Tibial artery (tissue), 4 donors: ENCODE data around the gene DIS3L2.
"Not testable (repeated sequence)": the region's sequence is repeated elsewhere in the genome, so short reads cannot be mapped to it uniquely, and the experiment has no call there.

Source experiments
- DNase-seq, 2 donors: peaks; one replicate each; pipeline ENCODE4 v3.0.0-alpha.2; 2019
- H3K27ac ChIP-seq, 2 donors: fragments of 200-600 bp; sonication (generic) in 1 of 2; 1 replicate in 1 of 2; 2 replicates in 1 of 2; pipeline ENCODE4 v1.5.1; 2018 to 2019; ENCODE audit warnings: mild to moderate bottlenecking in 1 of 2
- H3K27me3 ChIP-seq, 2 donors: fragments of 200-600 bp; sonication (generic) in 1 of 2; one replicate each; pipeline versions ENCODE4 v1.5.1 to v1.6.0; 2016 to 2019
- H3K36me3 ChIP-seq, 3 donors: fragments of 200-600 bp; sonication (generic) in 2 of 3; one replicate each; pipeline ENCODE4 v1.5.1; 2016 to 2019; ENCODE audit warnings: mild to moderate bottlenecking in 2 of 3
- H3K4me1 ChIP-seq, 4 donors: fragments of 200-600 bp; sonication (generic) in 2 of 4; 1 replicate in 3 of 4; 2 replicates in 1 of 4; pipeline ENCODE4 v1.5.1; 2016 to 2019
- H3K4me3 ChIP-seq, 2 donors: fragments of 200-600 bp; sonication (generic) in 1 of 2; 1 replicate in 1 of 2; 2 replicates in 1 of 2; pipeline ENCODE4 v1.5.1; 2018 to 2019; ENCODE audit warnings: mild to moderate bottlenecking in 2 of 2
- H3K9me3 ChIP-seq, 3 donors: fragments of 200-600 bp; sonication (generic) in 1 of 3; one replicate each; pipeline ENCODE4 v1.5.1; 2016 to 2019
- intact Hi-C: fragments of 100-400 bp; cut with DNase I; formaldehyde crosslinking; loops from one replicate; pipeline ENCODE4 v1.15.0; 2023; ENCODE audit warnings: low total_unique reads
- TF ChIP-seq, protein P1 (sequence below), 2 experiments: fragments of 200-600 bp in 1 of 2; fragments of 450-650 bp in 1 of 2; IDR thresholded peaks; one replicate each; pipeline ENCODE4 v1.5.1; 2017 to 2019; ENCODE audit warnings: antibody characterized with exemption in 2 of 2, mild to moderate bottlenecking in 1 of 2, moderate library complexity in 1 of 2

Gene DIS3L2

DNA sequence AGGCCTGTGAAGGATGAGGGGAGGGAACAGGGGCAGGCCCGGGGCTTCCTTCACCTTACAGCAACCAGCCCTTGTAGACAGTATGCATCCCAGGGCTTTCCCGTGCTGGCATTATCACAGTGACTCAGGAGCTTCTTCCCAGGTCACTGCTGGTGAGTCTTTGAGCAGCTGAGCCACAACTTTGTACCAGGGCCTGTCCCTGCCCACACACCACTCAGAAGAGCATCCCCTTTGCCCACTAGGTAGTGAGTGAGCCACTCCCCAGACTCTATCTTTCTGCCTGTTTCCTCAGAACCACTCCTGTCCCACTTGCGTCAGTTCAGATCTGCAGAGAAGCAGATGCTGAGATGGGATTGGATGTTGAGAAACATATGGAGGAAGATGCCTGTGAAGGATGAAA, 347.5 kb downstream of the DIS3L2 start:
- Histone ChIP-seq H3K27me3 (no peaks in the 10 kb centered on the region), H3K4me1 (no peaks in the 10 kb centered on the region), H3K36me3 (peaks cover 7 to 21% (median 19%) of the 10 kb centered on the region in 3 donors), H3K9me3 (peaks cover 0 to 13% (median 0%) of the 10 kb centered on the region in 3 donors), H3K4me3 (no peak overlapping the region), H3K27ac (no peak overlapping the region)
- DNase-seq: no peak
- intact Hi-C loops: no loop called here
- TF ChIP-seq, protein P1, sequence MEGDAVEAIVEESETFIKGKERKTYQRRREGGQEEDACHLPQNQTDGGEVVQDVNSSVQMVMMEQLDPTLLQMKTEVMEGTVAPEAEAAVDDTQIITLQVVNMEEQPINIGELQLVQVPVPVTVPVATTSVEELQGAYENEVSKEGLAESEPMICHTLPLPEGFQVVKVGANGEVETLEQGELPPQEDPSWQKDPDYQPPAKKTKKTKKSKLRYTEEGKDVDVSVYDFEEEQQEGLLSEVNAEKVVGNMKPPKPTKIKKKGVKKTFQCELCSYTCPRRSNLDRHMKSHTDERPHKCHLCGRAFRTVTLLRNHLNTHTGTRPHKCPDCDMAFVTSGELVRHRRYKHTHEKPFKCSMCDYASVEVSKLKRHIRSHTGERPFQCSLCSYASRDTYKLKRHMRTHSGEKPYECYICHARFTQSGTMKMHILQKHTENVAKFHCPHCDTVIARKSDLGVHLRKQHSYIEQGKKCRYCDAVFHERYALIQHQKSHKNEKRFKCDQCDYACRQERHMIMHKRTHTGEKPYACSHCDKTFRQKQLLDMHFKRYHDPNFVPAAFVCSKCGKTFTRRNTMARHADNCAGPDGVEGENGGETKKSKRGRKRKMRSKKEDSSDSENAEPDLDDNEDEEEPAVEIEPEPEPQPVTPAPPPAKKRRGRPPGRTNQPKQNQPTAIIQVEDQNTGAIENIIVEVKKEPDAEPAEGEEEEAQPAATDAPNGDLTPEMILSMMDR (IDR thresholded peaks at IDR 0.05): no peak

GRCh38 chr2:232309592-232309991, 348.1 kb downstream of the DIS3L2 start:
- intact Hi-C loops: no loop called here
- TF ChIP-seq, protein P1 (IDR thresholded peaks at IDR 0.05): no peak
- Histone ChIP-seq H3K36me3 (peaks cover 7 to 15% (median 13%) of the 10 kb centered on the region in 3 donors), H3K4me1 (no peaks in the 10 kb centered on the region), H3K27me3 (no peaks in the 10 kb centered on the region), H3K9me3 (peaks cover 0 to 13% (median 0%) of the 10 kb centered on the region in 3 donors), H3K4me3 (no peak overlapping the region), H3K27ac (no peak overlapping the region)
- DNase-seq: no peak

DNA sequence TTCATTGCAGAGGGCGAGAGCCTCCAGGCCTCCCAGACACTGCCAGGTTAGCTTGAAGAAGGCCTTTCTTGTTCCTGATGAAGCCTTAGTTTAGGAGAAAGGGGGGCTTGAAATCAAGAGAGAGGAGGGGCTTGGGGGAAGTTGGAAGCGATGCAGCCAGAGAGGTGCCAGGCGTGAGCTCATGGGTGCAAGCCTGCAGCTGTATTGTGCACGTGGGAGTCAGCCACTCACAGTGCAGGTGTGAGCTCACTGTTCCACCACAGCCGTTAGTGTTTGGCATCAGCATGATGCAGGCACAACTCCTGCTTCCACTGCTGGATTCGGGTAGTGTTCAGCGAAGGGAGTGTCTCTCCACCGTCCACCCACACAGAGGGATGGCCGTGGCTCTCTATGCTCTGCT, 348.6 kb downstream of the DIS3L2 start:
- peaks cover 0 to 2% (median 0%) of the 10 kb centered on the region in 4 donors for H3K4me1 ChIP-seq
- no peak overlapping the region for H3K27ac ChIP-seq
- no peak for DNase-seq

GRCh38 chr2:232310696-232311095, 349.2 kb downstream of the DIS3L2 start:
- intact Hi-C loops: no loop called here
- no peak overlapping the region for H3K4me3 ChIP-seq
- H3K36me3 ChIP-seq: peaks cover 7 to 12% (median 12%) of the 10 kb centered on the region in 3 donors
- H3K9me3 ChIP-seq: peaks cover 0 to 13% (median 0%) of the 10 kb centered on the region in 3 donors
- TF ChIP-seq, protein P1 (IDR thresholded peaks at IDR 0.05): no peak
- peaks cover 0 to 5% (median 0%) of the 10 kb centered on the region in 4 donors for H3K4me1 ChIP-seq
- no peak overlapping the region for H3K27ac ChIP-seq
- no peaks in the 10 kb centered on the region for H3K27me3 ChIP-seq
- DNase-seq: no peak

More for the DNA sequence above, 348.6 kb downstream of the DIS3L2 start:
- H3K4me3 ChIP-seq: no peak overlapping the region
- intact Hi-C loops: no loop called here
- TF ChIP-seq, protein P1 (IDR thresholded peaks at IDR 0.05): no peak
- peaks cover 0 to 13% (median 0%) of the 10 kb centered on the region in 3 donors for H3K9me3 ChIP-seq
- peaks cover 7 to 15% (median 12%) of the 10 kb centered on the region in 3 donors for H3K36me3 ChIP-seq
- H3K27me3 ChIP-seq: no peaks in the 10 kb centered on the region

GRCh38 chr2:232313645-232314044, 352.1 kb downstream of the DIS3L2 start:
- H3K4me3 ChIP-seq, H3K27me3 ChIP-seq, H3K27ac ChIP-seq, intact Hi-C loops, H3K36me3 ChIP-seq, H3K4me1 ChIP-seq, DNase-seq: not testable (repeated sequence)
- H3K9me3 ChIP-seq: peaks cover 0 to 13% (median 0%) of the 10 kb centered on the region in 3 donors

DNA sequence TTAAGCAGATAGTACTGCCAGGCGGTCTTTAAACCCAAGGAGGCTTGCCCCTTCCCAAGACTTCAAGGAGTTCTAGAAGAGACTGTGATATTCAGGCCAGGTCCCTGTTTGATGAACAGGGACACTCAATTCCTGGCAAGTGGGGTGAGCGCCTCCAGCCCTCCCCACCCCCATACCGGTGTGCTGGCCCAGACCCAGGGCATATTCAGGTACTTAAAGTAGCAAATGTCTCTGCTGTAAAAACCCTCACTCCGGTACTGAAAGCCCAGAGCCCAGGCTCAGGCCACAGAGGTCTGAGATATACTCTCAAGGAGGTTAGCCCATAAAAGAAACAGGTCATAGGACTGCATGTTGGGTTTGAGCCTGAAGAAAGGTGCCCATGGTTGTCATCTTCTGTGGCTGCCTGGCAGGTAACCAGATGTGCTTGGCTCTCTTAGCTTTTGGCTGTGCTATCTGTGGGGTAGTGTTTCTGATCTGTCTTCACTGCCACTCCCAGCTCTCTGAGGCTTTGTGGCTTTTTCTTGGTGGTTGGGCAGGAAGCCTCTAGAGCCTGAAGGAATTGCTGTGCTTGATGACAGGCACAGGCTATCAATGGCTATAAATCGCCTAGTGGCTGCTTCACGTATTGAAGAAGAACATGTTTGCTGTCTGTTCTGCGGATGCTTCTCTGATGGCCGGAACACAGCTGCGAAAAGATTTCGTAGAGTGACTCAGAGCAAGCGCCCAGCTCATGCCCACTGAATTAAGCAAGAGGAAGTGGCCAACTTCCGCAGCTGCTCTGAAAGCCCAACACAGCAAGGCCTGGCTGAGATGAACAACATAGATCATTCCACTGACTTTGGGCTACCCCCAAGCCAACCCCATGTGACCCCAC, 353.8 kb downstream of the DIS3L2 start:
- Histone ChIP-seq H3K4me3 (no peak overlapping the region), H3K27me3 (no peaks in the 10 kb centered on the region), H3K9me3 (peaks cover 0 to 13% (median 0%) of the 10 kb centered on the region in 3 donors), H3K27ac (no peak overlapping the region), H3K36me3 (peaks cover 0 to 7% (median under 1%) of the 10 kb centered on the region in 3 donors), H3K4me1 (peaks cover 0 to 16% (median 10%) of the 10 kb centered on the region in 4 donors)
- DNase-seq: peak; percentile 73 to 76
- intact Hi-C loops: no loop called here
- TF ChIP-seq, protein P1 (IDR thresholded peaks at IDR 0.05): peak in 1 of 2 experiments; percentile 26
